ENCODE data around the gene SIRPA.

DNA sequence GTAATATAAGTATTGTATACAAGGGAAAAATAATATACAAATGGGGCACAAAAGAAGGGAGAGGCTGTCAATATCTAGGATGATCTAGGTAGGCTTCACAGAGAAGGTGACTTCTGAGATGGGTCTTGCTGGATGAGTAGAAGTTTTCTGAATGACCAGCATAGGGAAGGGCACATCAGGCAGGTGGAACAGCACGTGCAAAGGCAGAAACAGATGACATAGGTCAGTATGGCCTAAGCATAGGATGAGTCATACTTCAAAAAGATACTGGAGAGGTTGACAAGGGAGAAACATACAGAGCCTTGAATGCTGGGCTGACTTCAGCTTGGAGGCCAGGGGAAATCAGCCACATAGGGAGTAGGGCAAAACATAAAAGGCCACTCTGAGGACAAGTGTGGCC is 31.9 kb upstream of the SIRPA start:
- TF ChIP-seq CTCF (IDR thresholded peaks at IDR 0.05), result no peak
- no peak for TF ChIP-seq POLR2A (IDR thresholded peaks at IDR 0.05)
- TF ChIP-seq POLR2AphosphoS5 (IDR thresholded peaks at IDR 0.05), result no peak
